IPS DF 6.9 (cell line): ENCODE results near the gene UBQLN4.
"Not testable (repeated sequence)": the region's sequence is repeated elsewhere in the genome, so short reads cannot be mapped to it uniquely, and the experiment has no call there.

Experiments used
- DNase-seq: peaks from one replicate; pipeline ENCODE4 v3.0.0-alpha.2; 2013; ENCODE audit warnings: low read depth, low spot score
- H3K27ac ChIP-seq: one replicate; pipeline ENCODE4 v1.5.1; 2013; ENCODE audit warnings: low read length, control low read depth
- H3K27me3 ChIP-seq: 2 replicates; pipeline ENCODE4 v1.6.1; 2013; ENCODE audit warnings: mild to moderate bottlenecking, low read length; ENCODE audit not compliant: control insufficient read depth, insufficient read depth
- H3K36me3 ChIP-seq: 2 replicates; pipeline ENCODE4 v1.6.1; 2013; ENCODE audit warnings: low read length; ENCODE audit not compliant: control insufficient read depth, insufficient read depth
- H3K4me1 ChIP-seq: 2 replicates; pipeline ENCODE4 v1.6.1; 2013; ENCODE audit warnings: low read length; ENCODE audit not compliant: control insufficient read depth, insufficient read depth
- H3K4me3 ChIP-seq: 2 replicates; pipeline ENCODE4 v1.5.1; 2013; ENCODE audit warnings: mild to moderate bottlenecking, low read length
- H3K9me3 ChIP-seq: 2 replicates; pipeline ENCODE4 v1.6.1; 2013; ENCODE audit warnings: low read length, inconsistent platforms; ENCODE audit not compliant: control insufficient read depth, insufficient read depth
- WGBS: extraction: QIAGEN DNeasy Blood & Tissue Kit; methylation state at CpG from one replicate; pipeline ENCODE4 v1.1.7; 2013; ENCODE audit warnings: mixed read lengths, missing lambda C conversion rate; ENCODE audit not compliant: insufficient read length, insufficient coverage; 5-methylcytosine and 5-hydroxymethylcytosine counted together

The UBQLN4 gene

GRCh38 chr1:156073110-156073687, 19.6 kb upstream of the UBQLN4 start:
- H3K27me3 ChIP-seq = no peaks in the 10 kb centered on the region
- no peak for DNase-seq
- no peak overlapping the region for H3K4me3 ChIP-seq
- no CpG with 5 or more reads among the region's 1 CpG for WGBS
- H3K27ac ChIP-seq = no peak overlapping the region
- H3K9me3 ChIP-seq = no peaks in the 10 kb centered on the region
- peaks cover 29% of the 10 kb centered on the region for H3K4me1 ChIP-seq
- 0 out of 2 replicates have a peak, but pooled peaks cover 3% of the 10 kb centered on the region for H3K36me3 ChIP-seq

- Histone ChIP-seq H3K9me3 (no peaks in the 10 kb centered on the region), H3K27me3 (no peaks in the 10 kb centered on the region), H3K27ac (no peak overlapping the region), H3K4me1 (peaks cover 25% of the 10 kb centered on the region), H3K36me3 (0 out of 2 replicates have a peak, but pooled peaks cover 3% of the 10 kb centered on the region), H3K4me3 (no peak overlapping the region)
- WGBS = no CpG with 5 or more reads among the region's 6 CpGs
- DNase-seq = no peak
Measured at GRCh38 chr1:156072251-156072650, 18.7 kb upstream of the UBQLN4 start.

GRCh38 chr1:156071332-156071816, 17.8 kb upstream of the UBQLN4 start:
- H3K27ac ChIP-seq, H3K36me3 ChIP-seq, H3K27me3 ChIP-seq, H3K9me3 ChIP-seq, H3K4me3 ChIP-seq, DNase-seq: not testable (repeated sequence)
- no CpG with 5 or more reads among the region's 7 CpGs for WGBS
- peaks cover 20% of the 10 kb centered on the region for H3K4me1 ChIP-seq

- Histone ChIP-seq H3K27me3 (no peaks in the 10 kb centered on the region), H3K9me3 (no peaks in the 10 kb centered on the region), H3K4me3 (no peak overlapping the region), H3K27ac (no peak overlapping the region), H3K4me1 (peaks cover 18% of the 10 kb centered on the region), H3K36me3 (0 out of 2 replicates have a peak, but pooled peaks cover 3% of the 10 kb centered on the region)
- no CpG with 5 or more reads among the region's 4 CpGs for WGBS
- no peak for DNase-seq
Measured at GRCh38 chr1:156070548-156070947, 16.9 kb upstream of the UBQLN4 start.

- Histone ChIP-seq H3K27me3 (no peaks in the 10 kb centered on the region), H3K4me3 (no peak overlapping the region), H3K4me1 (peaks cover 11% of the 10 kb centered on the region), H3K36me3 (peaks cover 3% of the 10 kb centered on the region; the same call in 1 of the 2 replicates), H3K27ac (no peak overlapping the region), H3K9me3 (no peaks in the 10 kb centered on the region)
- DNase-seq = no peak
- no CpG with 5 or more reads among the region's 3 CpGs for WGBS
Measured at GRCh38 chr1:156069490-156070455, 16.2 kb upstream of the UBQLN4 start.

GRCh38 chr1:156067262-156067661, 13.7 kb upstream of the UBQLN4 start:
- H3K27ac ChIP-seq = no peak overlapping the region
- no peak overlapping the region for H3K4me3 ChIP-seq
- H3K4me1 ChIP-seq = peaks cover 3% of the 10 kb centered on the region; the same call in 1 of the 2 replicates
- DNase-seq = no peak
- peaks cover 3% of the 10 kb centered on the region; the same call in 1 of the 2 replicates for H3K36me3 ChIP-seq
- H3K27me3 ChIP-seq = no peaks in the 10 kb centered on the region
- H3K9me3 ChIP-seq = no peaks in the 10 kb centered on the region
- WGBS = no CpG with 5 or more reads among the region's 2 CpGs

GRCh38 chr1:156065871-156066270, 12.3 kb upstream of the UBQLN4 start:
- no peak overlapping the region for H3K4me3 ChIP-seq
- no peaks in the 10 kb centered on the region for H3K9me3 ChIP-seq
- H3K4me1 ChIP-seq = peaks cover 3% of the 10 kb centered on the region; the same call in 1 of the 2 replicates
- H3K27ac ChIP-seq = no peak overlapping the region
- no peaks in the 10 kb centered on the region for H3K27me3 ChIP-seq
- no peak for DNase-seq
- peaks cover 3% of the 10 kb centered on the region; the same call in 1 of the 2 replicates for H3K36me3 ChIP-seq
- no CpG with 5 or more reads among the region's 16 CpGs for WGBS

- no CpG with 5 or more reads among the region's 3 CpGs for WGBS
- no peaks in the 10 kb centered on the region for H3K9me3 ChIP-seq
- no peak for DNase-seq
- no peaks in the 10 kb centered on the region for H3K27me3 ChIP-seq
- peaks cover 3% of the 10 kb centered on the region; the same call in 1 of the 2 replicates for H3K36me3 ChIP-seq
- no peak overlapping the region for H3K27ac ChIP-seq
- peaks cover 3% of the 10 kb centered on the region; the same call in 1 of the 2 replicates for H3K4me1 ChIP-seq
- H3K4me3 ChIP-seq = no peak overlapping the region
Measured at GRCh38 chr1:156065212-156065611, 11.6 kb upstream of the UBQLN4 start.

- Histone ChIP-seq H3K4me1 (peaks cover 3% of the 10 kb centered on the region; the same call in 1 of the 2 replicates), H3K27me3 (no peaks in the 10 kb centered on the region), H3K36me3 (peaks cover under 1% of the 10 kb centered on the region; the same call in 1 of the 2 replicates), H3K9me3 (no peaks in the 10 kb centered on the region), H3K27ac (no peak overlapping the region), H3K4me3 (no peak overlapping the region; the same call in 1 of the 2 replicates)
- WGBS = no CpG with 5 or more reads among the region's 2 CpGs
- no peak for DNase-seq
Measured at GRCh38 chr1:156064615-156065014, 11.0 kb upstream of the UBQLN4 start.

- WGBS = 100% methylated on average over 1 of the region's 2 CpGs
- no peaks in the 10 kb centered on the region for H3K27me3 ChIP-seq
- H3K4me1 ChIP-seq = peaks cover 3% of the 10 kb centered on the region; the same call in 1 of the 2 replicates
- no peaks in the 10 kb centered on the region for H3K9me3 ChIP-seq
- no peak overlapping the region for H3K4me3 ChIP-seq
- no peaks in the 10 kb centered on the region; the same call in 1 of the 2 replicates for H3K36me3 ChIP-seq
- DNase-seq = no peak
- no peak overlapping the region for H3K27ac ChIP-seq
Measured at GRCh38 chr1:156063997-156064285, 10.3 kb upstream of the UBQLN4 start.
